Stimulated activated CD4-positive, alpha-beta T cell treated with anti-CD3 and anti-CD28 coated beads, Interleukin-12 subunit alpha, Interleukin-12 subunit beta, amount 100 ng/mL, for 4 hours (primary cell): ENCODE data around the gene NRP1.
"Not testable (repeated sequence)": the region's sequence is repeated elsewhere in the genome, so short reads cannot be mapped to it uniquely, and the experiment has no call there.

Experiments
- DNase-seq: peaks from one replicate; pipeline ENCODE4 v3.0.0-alpha.2; 2020

The NRP1 gene

DNA sequence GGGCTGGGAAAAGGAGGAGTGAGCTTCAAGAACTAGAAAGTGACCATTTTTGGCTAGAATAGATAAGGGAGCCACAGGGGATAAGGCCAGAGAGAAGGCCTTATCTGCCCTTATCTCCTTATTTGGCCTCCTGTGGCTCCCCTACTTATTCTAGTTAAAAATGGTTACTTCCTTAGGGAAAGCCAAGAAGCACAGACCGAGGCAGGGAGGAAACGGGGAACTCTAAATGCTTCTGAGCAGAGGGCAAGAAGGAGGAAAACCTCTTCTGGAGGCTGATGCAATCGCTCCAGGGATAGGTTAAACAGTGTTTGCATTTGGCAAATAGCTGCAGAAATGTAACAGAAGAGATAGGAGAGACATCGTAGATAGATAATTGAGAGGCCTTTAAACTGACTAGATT, 18.6 kb downstream of the NRP1 start:
- no peak for DNase-seq

- no peak for DNase-seq
Observed at GRCh38 chr10:33314811-33315561, 19.5 kb downstream of the NRP1 start.

DNA sequence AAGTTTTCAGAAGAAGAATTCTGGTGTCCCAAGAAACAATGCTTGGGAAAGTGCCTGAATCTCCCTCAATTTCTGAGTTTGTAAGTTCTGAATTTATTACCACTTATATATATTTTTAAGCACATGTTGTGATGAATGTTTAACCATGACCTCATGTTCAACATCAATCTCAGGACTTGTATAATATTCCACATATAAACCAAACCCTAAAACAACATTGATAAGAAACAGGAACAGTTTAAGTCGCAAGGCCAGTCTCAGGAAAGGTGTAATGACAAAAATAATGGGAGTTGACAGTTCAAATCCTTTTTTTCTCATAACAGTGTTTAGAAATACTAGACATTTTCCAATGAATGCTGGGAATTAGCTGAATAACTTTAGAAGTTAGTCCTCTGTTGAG, 22.8 kb downstream of the NRP1 start:
- no peak for DNase-seq

- DNase-seq = no peak
Observed at GRCh38 chr10:33310853-33311252, 23.6 kb downstream of the NRP1 start.

DNA sequence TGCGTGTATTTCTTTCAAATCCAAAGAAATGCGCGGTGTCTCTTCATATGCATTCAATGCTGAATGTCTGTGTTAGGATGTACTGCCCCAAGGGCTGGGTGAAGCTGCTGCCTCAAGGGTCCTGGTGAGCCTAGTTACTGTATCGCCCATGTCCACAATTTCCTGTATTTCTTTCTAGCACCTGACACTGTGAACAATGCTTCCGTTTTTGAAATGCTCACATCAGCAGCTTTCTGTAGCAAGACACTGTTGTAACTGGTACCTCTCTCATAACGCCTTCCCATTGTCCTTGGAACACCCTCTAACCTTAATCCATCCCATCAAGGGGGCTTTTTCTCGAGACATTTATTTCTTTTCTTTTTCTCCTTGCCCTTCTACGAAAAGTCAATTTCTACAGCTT, 25.1 kb downstream of the NRP1 start:
- DNase-seq = no peak

DNA sequence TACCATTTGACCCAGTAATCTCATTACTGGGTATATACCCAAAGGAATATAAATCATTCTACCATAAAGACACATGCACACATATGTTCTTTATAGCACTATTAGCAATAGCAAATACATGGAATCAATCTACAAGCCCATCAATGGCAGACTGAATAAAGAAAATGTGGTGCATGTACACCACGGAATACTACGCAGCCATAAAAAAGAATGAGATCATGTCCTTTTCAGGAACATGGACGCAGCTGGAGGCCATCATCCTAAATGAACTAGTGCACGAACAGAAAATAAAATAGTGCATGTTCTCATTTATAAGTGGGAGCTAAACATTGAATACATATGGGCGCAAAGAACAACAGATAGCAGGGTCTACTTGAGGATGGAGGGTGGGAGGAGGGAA, 26.6 kb downstream of the NRP1 start:
- no peak for DNase-seq

GRCh38 chr10:33306701-33307519, 27.6 kb downstream of the NRP1 start:
- no peak for DNase-seq

GRCh38 chr10:33306126-33306525, 28.3 kb downstream of the NRP1 start:
- DNase-seq = no peak

DNA sequence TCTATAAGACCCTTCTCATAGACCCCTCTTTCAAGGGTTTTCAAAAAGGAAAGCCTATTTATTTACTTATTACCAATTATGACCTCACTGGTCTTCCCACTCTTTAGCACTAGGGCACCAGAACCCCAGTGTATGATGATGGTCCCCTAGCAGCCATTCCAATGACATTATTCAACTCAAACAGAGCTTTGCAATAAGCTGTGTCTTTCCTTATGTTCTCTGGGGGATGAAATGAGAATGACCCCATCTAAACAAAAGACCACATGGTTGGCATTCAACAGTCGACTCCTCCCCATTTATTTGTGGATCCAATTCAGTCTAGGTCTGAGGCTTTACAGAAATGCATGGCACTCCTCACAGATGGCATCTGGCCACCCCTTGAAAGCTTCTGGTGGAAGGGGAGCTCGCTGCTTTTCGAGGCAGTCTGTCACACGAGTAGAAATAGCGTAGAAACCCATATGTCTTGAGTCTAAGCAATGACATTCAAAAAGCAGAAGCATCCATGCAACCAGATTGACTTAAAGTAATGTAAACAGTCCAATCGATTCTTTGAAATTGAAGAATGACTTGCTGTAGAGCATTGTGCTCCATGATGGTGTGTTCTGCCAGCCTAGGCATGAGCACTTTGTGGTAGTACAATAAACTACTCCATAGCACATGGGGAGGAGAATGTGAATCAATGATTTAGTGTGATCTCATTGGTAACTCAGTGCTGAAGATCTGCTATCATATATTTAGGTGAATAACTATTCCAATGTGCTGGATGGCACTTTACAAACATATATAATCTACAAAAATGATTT, 29.8 kb downstream of the NRP1 start:
- no peak for DNase-seq

DNA sequence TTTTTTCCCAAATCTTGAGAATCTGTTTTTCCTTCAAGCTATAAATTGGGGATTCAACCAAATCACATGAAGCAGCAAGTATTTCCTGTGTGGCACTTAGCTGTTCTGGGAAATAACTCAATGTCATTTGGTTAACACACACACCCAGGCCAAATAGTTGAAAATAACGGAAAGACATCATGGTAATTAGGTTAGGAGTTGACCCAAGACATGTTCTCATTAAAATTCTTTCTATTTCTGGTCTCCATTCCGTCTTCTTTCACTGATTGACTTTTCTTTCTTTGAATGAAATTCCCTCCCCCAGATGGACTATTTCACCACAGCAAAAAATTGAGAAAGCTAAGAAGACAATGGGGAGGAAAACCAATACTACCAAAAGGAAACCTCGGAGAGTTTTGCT, 30.5 kb downstream of the NRP1 start:
- no peak for DNase-seq

GRCh38 chr10:33302208-33302829, 32.1 kb downstream of the NRP1 start:
- no peak for DNase-seq

DNA sequence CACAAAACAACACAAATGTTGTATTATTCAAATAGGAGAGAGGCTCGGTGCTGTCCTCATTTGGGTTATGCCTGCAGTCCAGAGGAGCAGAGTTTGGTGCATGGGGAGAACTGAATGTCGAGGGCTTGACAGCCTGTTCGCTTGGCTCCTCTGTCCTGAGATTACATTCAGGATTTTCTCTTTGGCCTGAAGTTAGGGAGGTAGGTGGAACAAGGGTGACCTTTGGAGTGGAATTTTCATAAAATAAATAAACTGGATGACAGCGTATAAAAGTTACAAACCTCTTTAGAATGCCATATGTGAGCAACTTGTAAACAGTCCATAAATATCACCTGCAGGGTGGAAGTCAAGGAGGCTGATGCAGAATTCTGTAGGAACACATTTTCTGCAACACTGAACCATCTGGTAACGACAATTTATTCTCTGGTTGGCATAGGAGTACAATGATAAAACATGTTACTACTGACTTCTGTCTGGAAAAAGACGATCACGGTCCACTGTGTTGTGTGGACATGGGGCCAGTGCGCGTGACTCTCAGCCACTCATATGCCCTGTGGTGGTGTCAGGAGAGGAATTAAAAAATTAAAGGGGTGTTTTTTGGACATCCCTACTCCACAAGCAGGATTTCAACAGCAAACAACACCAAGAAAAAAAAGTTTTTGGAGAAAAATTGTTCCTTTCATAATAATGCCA, 33.2 kb downstream of the NRP1 start:
- no peak for DNase-seq

DNA sequence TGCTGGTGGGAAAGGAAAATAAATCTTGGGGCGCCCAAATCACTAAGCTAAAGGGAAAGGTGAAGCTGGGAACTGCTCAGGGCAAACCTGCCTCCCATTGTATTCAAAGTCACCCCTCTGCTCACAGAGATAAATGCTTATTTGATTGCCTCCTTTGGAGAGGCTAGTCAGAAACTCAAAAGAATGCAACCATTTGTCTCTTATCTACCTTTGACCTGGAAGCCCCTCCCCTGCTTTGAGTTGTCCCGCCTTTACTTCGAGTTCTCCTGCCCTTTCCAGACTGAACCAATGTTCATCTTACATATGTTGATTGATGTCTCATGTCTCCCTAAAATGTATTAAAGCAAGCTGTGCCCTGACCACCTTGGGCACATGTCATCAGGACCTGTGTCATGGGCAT, 33.9 kb downstream of the NRP1 start:
- not testable (repeated sequence) for DNase-seq

GRCh38 chr10:33298893-33299292, 35.6 kb downstream of the NRP1 start:
- DNase-seq = no peak

DNA sequence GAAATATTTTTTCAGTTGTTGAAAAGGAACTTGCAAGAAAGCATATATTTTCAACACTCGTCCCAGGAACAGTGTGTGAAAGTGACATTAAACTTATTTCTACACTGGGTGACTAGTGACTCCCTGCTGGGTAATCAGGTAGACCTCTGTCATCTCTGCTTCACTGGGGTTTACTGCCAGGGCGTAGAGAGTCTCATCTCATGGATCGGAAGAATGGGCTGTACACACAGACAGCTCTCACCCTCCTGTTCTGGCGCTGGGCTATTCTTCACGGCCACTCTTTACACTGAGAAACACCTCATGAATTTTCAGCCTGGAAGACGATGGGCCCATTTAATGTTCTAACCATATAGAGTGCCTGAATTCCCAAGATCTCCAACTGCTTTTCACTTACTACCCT, 36.4 kb downstream of the NRP1 start:
- no peak for DNase-seq

DNA sequence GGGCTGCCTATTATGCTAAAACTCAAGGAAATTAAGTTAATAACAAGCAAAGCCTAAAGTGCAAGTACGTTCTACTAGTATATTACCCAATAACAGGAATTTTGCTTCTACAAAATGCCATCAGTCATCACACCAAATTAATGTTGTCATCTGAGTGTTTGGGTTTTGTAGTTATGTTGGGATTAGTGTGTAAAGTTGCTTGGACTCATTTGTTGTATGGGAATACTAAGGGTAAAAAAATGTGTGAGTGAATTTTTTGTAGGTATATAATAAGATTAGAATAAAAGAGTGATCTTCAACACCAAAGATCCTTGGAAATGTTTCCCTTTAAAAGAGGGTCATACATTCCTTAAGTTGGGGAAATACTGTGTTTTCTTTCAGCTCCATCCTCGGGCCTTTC, 38.6 kb downstream of the NRP1 start:
- no peak for DNase-seq

DNA sequence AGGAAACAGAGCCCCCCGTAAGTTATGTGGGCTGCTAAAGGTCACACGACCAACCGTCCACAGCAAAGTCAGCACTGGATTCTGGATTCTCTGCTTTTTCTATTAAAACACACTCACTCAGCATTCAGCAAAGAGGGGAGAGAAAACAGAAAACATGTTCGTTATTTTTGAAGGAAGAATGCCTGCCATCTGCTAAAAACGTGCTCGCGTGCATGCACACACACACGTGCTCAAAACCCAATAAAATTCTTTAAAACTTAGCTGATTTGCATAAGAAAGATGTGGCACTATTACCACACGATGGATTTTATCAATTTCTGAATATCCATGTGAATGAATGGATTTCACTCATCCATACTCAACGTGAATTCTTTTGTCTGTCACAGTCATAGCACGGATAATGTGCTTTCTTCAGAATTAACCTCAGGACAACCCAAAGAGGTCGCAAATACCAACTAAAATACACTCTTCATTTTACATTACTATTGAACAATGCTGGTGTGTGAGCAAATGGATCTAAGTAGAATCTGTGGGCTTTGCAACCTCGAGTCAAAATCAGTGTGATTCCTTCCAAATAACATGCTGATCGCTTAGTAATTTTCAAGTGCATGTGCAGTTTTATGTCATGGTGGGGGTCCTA, 40.8 kb downstream of the NRP1 start:
- no peak for DNase-seq

DNA sequence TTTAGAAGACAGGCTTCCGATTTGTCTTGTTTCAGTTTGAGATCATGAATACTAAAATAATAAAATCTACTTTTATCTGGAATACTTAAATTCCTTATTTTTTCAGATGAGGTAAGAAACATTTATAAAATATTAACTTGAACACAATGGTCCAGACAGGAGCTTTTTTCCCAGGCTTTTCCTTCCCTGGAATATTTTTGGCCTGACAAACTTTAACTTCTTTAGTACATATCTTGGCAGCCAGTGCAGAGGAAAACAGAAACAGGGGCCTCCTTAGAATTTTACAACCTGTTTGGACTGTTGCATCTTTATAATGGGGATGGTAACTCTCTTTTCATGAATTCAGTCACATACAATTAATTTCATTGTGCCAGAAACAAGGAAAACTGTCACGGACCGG, 41.4 kb downstream of the NRP1 start:
- DNase-seq = no peak

GRCh38 chr10:33291053-33291592, 43.3 kb downstream of the NRP1 start:
- no peak for DNase-seq

GRCh38 chr10:33290321-33291052, 44.0 kb downstream of the NRP1 start:
- DNase-seq = no peak

GRCh38 chr10:33289776-33290175, 44.7 kb downstream of the NRP1 start:
- DNase-seq = no peak
